GM19468 (cell line): Measurements from ENCODE around the gene HECW1.
"Not testable (repeated sequence)": the region's sequence is repeated elsewhere in the genome, so short reads cannot be mapped to it uniquely, and the experiment has no call there.

ENCODE experiments used
- ATAC-seq: cut with Tn5 transposase; IDR thresholded peaks from one replicate; pipeline ENCODE4 v1.9.1; 2021; ENCODE audit warnings: mild to moderate bottlenecking, moderate library complexity, moderate number of reproducible peaks; ENCODE audit not compliant: unreplicated experiment; ENCODE audit errors: extremely low read depth

Gene HECW1

DNA sequence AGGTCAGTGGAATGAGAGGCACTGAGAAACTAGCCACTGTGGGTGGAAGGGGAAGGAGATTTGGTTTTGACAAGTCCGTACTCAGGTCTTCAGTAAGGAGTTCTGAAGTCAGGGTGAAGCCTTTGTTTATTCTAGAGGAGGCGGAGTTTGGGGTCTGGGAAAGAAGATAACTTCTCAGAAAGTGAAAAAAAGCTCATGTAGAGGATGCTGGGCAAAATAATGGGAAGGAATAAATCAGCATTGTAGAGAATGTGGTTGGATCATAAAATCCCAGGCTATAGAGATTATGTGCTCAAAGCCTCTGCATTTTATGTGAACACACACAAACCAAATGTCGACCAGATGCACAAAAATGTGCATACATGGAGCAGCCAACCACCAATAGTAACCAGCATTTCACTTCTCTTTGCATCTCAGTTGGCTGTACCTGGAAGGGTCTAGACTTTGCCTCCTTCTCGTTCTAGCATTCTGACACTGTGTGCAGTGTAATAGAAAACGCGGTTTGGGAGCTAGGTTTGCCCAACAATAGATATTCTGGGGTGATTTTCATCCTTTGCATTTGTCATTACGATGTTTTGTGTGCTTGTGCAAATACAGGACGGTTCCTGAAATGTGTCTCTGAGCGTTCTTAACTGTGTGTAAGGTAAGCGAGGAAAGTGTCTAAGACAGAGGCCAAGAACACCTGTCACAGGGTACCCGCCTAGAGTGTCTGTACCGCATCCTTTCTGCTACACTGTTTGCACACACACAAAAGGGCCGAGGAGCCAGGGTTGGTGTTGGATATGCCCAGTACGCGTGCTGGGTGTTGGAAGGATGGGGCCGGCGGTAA is 603 bp upstream of the HECW1 start:
- ATAC-seq, result no peak

DNA sequence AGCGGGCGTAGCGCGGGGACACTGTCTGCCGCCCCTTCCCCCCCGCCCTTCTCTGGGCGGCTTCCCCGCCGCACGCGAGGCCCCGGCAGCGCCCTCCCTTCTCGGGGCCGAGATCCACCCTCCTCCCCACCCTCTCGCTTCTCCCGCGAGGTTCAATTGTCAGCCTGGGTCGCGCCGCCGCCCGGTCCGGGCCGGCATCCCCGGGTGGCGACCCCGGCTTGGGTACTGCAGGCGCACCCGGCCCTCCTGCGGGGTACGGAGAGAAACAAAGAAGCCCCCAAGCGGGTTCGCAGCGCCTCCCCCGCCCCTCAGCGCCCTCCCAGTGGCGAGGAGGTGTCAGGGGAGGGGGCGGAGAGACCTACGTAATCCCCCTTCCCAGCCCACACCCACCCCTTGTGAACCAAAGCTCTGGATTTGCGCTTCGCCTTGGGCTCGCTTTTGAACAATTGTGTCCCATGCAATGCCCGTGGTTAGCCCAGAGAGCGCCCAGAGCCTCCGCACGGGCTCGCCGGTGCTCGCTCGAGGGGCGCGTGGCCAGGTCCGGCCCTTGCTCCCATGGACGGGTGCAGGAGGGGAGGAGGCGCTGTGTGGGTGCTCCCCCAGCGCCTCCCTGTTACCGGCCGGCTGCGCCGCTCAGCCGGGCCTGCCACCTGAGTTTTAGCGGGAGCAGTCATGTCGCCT is 634 bp downstream of the HECW1 start:
- ATAC-seq, result no peak

DNA sequence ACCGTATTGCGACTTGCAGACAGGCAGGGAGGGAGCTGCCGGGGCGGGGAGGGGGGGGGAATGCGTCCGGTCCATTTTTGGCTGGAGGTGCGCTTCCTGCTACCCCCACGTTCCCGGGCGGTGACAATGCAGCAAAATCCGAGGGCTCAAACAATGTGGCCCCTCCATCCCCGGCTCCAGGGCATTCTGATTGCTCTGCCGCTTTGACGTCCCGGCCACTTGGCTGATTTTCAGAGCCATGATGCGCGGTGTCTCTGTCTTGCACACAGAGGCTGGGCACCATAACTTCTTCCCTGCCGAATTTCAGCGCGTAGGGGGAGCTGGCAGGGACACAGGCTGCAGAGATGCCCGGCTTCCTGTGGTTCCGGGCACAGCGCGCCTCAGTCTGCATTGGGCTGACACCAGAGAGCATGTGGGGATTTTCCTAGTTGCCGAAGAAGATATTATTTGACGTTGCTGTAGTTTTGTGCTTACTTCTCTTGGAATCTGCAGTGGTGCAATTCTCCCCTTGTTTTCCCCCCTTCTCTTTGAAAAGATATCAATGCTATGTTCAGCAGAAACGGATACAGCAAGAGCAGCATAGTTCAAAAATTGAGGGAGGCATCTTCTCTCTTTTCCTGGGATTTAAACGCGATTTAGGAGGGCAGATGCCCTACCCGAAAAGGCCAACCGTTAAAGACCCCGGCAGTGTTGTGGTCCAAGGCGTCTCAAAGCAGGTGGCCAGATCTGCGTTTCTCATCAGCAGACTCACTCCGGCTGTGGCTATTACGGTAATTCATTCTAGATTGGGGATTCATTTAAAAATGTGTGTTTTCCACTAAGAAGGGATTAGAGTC is 1.4 kb downstream of the HECW1 start:
- ATAC-seq, result no peak

DNA sequence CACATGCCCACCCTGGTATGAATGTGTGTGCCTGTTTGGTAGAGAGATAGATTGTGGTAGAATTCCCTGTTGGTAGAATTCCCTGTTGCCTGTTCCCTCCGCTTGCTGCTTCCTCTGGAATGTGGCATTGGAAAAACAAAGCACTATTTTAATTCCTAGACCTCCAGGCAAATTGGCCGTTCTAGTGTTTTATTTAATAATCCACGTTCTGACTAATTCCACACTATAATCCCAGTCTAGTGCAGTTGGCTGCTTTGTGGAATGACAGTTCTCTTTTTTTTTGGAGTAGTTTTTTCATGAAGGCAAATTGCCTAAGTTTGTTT is 2.0 kb downstream of the HECW1 start:
- ATAC-seq, result no peak

DNA sequence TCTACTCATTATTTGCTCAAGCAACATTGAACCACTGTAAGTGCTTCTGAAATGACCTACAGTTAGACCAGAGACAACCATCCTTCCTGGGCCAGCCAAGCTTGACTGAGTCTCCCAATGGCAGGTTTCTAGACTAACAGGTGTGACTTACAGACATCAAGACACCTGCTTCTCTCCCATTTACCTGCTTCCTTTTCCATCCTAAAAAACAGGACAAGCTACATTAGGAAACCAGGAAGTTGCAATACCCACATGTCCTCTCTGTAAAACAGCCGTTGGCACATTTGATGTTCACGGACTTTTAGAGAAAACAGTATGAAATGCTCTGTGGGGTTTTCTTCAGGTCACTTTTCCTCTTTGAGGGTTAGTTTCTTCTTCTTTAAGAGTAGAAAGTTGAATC is 4.0 kb downstream of the HECW1 start:
- no peak for ATAC-seq

DNA sequence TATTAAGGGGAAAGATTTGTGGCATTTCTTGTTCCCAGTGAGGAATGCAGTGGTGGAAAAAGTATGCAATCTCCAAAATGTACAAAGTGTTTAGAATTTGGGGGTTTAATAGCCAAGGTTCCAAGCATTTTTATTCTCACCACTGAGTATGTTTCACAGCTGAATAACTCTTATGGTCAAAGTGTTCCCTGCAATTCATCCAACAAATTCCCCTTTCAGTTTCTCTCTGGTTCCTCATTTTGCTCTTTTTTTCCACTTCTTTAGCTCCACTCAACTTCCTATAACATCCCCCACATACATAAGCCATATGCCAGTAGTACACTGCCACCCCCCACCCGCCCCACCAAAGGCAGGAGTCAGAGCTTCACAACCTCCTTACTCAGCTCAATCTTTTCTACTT is 4.6 kb downstream of the HECW1 start:
- no peak for ATAC-seq

DNA sequence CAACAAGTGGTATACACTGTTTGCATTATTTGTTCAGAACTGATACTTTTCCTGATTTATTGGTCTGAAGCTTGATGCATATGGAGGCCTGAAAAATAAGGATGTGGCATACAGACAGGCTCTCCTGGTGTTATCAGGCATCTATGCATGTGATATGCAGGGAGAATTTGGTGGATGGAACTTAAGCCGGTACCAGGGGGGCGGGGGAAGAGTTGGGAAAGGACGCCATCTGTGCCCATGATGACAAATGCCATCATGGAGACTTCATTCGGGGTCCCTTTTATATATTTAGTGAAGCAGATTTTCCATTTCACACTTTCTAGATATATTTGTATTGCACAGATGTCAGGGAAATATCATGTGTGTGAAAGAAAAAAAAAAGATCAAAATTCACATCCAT is 5.4 kb downstream of the HECW1 start:
- ATAC-seq, result no peak

DNA sequence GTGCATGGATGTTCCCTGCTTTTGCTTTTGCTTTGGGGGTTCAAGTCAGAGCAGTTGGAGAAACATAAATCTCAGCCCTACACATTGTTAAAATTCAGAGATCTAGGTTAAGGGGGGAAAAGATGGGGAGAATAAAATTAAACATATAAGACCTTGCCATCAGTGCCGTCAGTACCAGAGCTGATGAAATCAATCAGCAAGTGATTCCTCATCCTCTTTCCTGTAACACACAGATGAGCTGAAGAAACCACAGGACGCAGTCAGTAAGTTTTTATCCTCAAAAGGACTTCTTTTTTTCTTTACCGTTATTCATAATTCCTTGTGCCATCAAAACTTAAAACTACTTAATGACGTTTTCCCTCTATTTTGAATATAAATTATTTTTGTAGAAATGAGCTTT is 5.9 kb downstream of the HECW1 start:
- no peak for ATAC-seq

DNA sequence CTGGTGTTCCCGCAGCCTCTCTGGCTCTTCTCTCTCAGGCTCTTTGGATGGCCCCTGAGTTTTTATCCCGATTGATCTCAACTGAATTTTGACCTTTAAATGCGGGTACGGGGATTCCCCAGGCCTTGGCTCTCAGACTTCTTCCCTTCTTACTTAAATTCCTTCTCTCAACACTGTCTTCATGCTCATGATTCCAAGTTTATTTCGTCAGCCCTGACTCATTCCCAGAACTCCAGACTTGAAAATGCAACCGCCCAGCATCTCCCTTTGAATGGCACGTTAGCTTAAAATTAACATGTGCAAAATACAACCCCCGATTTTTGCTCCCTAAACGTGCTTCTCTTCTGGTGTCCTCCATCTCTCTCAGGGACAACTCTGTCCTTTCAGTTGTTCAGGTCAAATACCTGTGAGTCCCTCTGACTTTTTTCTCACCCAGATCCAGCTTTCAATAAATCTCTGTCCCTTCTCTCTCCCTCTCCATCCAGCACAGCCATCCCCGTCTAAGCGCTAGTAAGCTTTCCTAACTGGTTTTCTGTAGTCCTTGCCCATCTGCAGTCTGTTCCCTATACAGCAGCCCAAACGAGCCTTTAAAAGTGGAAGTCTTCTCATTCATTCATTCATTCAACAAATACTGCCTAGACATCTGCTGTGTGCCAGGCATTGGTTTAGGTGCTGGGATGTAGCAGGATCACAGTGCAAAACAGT is 7.1 kb downstream of the HECW1 start:
- ATAC-seq, result no peak

DNA sequence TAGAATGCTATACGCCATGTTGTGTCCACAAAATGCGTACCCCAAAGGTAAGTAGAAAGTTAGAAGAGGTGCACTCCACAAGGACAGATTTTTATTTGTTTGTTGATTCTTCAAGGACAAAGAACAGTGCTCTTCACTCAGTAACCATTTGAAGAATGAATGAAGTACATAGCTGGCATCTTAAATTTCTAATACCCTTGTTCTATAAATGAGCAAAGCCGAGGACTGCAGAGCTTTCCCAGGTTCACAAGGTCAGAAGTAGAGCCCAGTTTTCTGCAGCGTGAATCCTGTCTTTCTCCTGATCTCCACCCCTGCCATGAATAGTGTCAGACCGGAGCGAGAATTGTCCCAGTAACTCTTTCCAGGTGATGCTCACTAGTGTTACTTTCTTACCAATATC is 9.5 kb downstream of the HECW1 start:
- no peak for ATAC-seq

DNA sequence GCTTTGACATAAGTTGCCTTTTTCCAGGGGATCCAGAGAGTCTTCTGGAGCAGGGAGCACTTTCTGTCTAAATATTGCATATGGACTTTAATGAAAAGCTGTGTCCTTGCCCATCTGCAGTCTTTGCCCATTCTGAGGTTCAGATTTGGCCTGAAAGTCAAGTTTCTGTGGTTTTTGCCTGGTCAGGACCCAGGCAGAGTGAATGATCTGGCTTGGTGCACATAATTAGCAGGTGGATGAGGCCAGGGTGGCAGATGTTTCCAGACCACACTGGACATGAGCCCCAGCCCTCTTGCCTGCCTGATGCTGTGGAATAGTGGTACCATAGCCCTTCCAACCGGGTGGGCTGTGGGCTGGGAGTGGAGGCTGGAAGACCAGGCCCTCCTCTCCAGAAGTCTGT is 11.0 kb downstream of the HECW1 start:
- no peak for ATAC-seq

DNA sequence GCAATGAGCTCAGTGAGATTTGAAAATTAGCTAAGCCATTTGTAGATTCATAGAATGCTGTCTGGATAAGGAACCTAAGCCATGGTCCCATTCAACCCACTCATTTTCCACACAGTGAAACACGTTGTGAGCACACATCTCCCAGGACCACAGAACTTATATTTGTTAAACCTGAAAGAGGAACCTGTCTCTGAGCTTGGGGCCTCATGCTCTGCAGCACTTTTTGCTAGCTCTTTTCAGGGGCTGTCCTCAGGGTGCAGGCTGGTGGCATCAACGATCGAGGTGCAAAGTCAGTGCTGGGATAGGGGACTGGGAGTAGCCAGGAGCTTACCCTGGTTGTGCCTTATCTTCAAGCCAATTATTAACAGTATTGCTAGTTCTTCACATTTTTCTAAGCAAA is 11.9 kb downstream of the HECW1 start:
- no peak for ATAC-seq

DNA sequence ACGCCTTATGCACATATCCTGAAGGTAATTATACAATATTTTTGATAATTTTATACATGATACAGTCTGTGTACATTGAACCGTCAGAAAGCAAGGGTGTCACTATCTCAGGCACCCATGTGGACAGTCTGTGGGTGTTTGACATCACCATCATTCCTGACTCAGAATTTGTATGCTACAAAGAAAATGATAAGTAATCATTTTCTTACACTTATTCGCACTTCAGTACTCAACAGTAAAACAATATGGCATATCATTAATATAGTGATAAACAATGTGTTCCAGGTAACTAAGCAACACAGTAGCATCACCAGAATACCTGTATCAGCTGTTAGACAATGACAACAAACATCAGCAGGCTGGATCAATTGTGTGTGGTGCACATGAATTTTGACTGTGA is 17.9 kb downstream of the HECW1 start:
- no peak for ATAC-seq

DNA sequence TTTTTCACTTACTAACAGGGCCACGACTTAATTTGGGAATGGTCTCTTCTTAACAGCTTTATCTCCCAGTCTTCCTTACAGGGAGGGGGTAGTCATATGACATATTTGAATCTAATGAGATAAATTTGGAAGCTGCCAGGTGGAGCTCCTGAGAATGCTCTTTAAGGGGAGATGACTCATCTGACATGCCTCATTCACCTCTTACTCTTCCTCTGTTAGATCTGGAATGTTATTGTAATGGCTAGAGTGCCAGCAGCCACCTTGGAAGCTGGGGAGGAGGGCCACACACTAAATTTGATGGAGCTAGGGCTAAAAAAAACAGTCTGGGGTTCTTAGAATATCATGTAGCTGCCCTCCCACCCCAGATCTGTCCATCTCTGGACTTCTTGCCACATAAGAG is 22.7 kb downstream of the HECW1 start:
- no peak for ATAC-seq

DNA sequence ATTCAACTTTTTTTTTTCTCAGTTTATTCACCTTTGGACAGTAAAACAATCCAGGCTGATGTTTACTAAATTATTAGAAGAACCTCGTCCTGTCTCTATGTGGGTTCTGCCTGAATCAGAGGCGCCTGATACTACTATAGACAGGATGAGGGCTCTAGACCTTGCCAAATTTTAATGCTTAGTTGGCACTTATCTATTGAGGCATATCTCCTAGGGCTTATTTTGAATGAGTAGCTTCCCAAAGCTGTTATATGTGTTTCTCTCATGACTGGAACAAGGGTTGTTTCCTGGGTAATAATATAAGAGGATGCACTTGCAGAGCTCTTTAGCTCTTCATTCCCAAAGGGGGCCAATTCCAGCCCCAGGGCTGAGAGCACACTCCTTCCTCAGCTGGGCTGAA is 23.6 kb downstream of the HECW1 start:
- ATAC-seq, result no peak

DNA sequence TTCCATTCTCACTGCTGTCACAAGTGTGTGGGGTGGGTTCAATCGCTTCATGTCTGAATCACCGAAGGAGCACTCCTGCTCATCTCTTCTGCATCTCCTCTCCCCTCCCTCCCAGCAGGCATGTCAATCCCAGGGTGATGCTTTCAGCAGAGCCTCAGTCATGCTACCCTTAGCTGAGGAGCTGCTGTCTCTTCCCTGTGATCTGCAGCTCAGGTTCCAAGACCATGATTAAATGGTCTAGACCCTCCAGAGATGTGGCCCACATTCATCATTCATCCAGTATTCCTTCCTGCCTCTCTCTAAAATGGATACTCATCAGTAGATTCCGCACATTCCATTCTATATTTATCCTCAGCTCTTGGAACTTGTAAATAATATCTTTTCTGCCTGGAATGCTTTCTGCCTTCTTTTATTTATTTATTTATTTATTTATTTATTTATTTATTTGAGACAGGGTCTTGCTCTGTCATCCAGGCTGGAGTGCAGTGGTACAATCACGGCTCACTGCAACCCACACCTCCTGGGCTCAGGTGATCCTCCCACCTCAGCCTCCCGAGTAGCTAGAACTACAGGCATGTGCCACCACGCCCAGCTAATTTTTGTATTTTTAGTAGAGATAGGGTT is 24.8 kb downstream of the HECW1 start:
- ATAC-seq, result not testable (repeated sequence)

DNA sequence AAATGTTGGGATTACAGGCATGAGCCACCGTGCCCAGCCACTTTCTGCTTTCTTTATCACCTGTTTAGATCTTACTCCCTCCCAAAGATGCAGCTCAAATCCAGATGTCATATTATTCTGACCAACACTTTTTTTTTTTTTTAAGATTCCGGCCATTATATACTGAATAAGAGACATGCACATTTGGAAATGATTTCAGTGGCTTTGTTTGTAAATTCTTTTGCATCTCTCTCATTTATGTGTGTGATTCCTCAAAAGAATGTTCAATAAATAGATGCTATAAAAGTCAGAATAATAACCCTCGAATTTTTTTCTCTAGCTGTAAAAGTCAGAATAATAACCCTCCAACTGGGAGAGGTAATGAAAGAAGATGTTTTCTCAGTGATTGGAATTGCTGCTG is 25.4 kb downstream of the HECW1 start:
- ATAC-seq, result no peak

DNA sequence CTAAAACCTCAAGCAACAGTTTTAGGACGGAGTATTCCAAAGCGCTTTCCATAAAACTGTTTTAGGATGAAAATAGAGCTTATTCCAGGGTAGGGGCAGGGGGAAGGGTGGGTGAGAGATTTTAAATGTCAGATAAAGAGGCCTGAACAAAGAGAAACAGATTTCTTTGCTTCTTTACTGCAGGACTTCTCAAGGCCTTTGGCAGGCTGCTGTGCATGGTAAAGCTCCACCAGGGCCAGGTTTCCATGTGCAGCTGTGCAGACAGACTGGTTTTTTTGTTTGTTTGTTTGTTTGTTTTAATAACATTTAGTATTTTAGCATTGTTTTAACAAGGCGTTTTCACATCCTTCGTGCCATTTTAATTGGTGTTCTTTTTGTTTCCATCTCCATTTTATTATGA is 26.3 kb downstream of the HECW1 start:
- ATAC-seq, result no peak

DNA sequence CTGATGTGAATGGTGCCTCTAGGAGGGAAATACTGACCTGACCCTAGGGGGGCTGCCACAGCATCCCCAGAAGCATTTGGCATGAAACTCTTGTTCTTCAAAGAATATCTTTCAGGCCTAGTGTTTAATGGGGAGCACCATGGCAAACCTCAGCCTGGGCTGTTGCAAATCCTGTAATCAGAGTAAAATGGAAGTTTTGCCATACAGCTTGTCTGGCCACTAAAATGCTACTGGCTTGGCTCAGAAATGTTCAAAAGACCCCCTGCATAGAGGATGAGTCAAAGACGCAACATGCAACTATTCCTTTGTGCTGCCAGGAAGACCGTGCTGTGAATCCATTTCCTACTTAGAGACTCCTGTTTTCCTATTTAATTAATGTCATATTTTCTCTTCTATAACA is 26.7 kb downstream of the HECW1 start:
- no peak for ATAC-seq

DNA sequence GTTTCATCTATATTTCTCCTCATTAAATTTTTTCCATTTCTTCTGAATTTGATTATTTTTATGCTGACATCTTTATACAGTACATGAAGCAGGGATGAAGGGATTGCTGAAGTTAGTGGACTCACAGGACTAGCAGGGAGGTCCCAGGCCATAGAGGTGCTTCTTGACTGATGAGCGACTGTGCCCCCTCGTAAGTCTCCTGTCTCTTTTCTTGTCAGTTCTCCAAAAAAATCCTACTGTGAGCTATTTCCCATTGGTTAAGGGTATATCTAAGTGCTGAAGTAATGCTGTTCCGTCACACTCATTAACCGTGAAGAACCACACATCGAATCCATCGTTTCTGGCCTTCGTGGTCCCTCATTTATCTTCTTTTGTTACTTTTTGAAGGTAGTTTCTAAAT is 27.7 kb downstream of the HECW1 start:
- ATAC-seq, result no peak
